Common myeloid progenitor, CD34-positive (primary cell): ENCODE results near the gene SLC6A9.

Experiments
- CTCF ChIA-PET: fragments of 350-600 bp; sonication (Branson Sonifier 250); formaldehyde crosslinking; loops from one replicate; lab custom pipeline; 2021; ENCODE audit warnings: antibody characterized with exemption; lab: Charles Lee
- POLR2A ChIA-PET: fragments of 350-600 bp; sonication (Branson Sonifier 250); formaldehyde crosslinking; loops from one replicate; lab custom pipeline; 2021; ENCODE audit warnings: antibody characterized with exemption; lab: Charles Lee
- DNase-seq, 3 donors: peaks; one replicate each; pipeline versions ENCODE4 v3.0.0 to v3.0.0-alpha.2; 2013
- H3K27ac ChIP-seq, 2 experiments: 1 replicate in 1 of 2; 2 replicates in 1 of 2; pipeline ENCODE4 v1.7.0; 2013; ENCODE audit warnings: inconsistent platforms in 2 of 2, low read length in 2 of 2, mild to moderate bottlenecking in 2 of 2, low read depth in 1 of 2, moderate library complexity in 1 of 2; ENCODE audit not compliant: severe bottlenecking in 2 of 2, insufficient read depth in 1 of 2, poor library complexity in 1 of 2
- H3K27me3 ChIP-seq, 5 experiments: replicated peaks in 2 of 5; 1 replicate in 3 of 5; 2 replicates in 2 of 5; pipeline versions ENCODE4 v1.6.1 to v1.7.0; 2013; ENCODE audit warnings: low read length in 4 of 5, mild to moderate bottlenecking in 2 of 5, moderate library complexity in 2 of 5, inconsistent platforms in 1 of 5; ENCODE audit not compliant: insufficient read depth in 5 of 5, control insufficient read depth in 4 of 5
- H3K36me3 ChIP-seq, 4 experiments: 1 replicate in 2 of 4; 2 replicates in 2 of 4; pipeline versions ENCODE4 v1.6.1 to v1.7.0; 2013; ENCODE audit warnings: low read length in 3 of 4, control low read depth in 1 of 4, mild to moderate bottlenecking in 1 of 4; ENCODE audit not compliant: control insufficient read depth in 4 of 4, insufficient read depth in 4 of 4
- H3K4me1 ChIP-seq, 4 experiments: 1 replicate in 3 of 4; 2 replicates in 1 of 4; pipeline versions ENCODE4 v1.6.1 to v1.7.1; 2013; ENCODE audit warnings: low read length in 3 of 4, mild to moderate bottlenecking in 3 of 4, control low read depth in 1 of 4, inconsistent platforms in 1 of 4, moderate library complexity in 1 of 4; ENCODE audit not compliant: control insufficient read depth in 4 of 4, insufficient read depth in 4 of 4; ENCODE audit errors: control extremely low read depth in 1 of 4
- H3K4me3 ChIP-seq, 7 experiments: 1 replicate in 4 of 7; 2 replicates in 3 of 7; pipeline versions ENCODE4 v1.5.1 to v1.7.0; 2013; ENCODE audit warnings: mild to moderate bottlenecking in 7 of 7, low read length in 6 of 7, moderate library complexity in 6 of 7, inconsistent platforms in 2 of 7, low read depth in 2 of 7, control low read depth in 1 of 7; ENCODE audit not compliant: insufficient read depth in 4 of 7, control insufficient read depth in 1 of 7; ENCODE audit errors: extremely low read depth in 1 of 7
- H3K9me3 ChIP-seq, 5 experiments: 1 replicate in 4 of 5; 2 replicates in 1 of 5; pipeline versions ENCODE4 v1.6.1 to v1.7.1; 2013; ENCODE audit warnings: low read length in 4 of 5, mild to moderate bottlenecking in 2 of 5, inconsistent platforms in 1 of 5, low read depth in 1 of 5, moderate library complexity in 1 of 5; ENCODE audit not compliant: control insufficient read depth in 4 of 5, insufficient read depth in 2 of 5; ENCODE audit errors: control extremely low read depth in 1 of 5
- WGBS: methylation state at CpG from one replicate; pipeline ENCODE4 v1.1.5; 2013; ENCODE audit not compliant: insufficient coverage; 5-methylcytosine and 5-hydroxymethylcytosine counted together

Gene SLC6A9

GRCh38 chr1:44049839-44050238 is 18.6 kb upstream of the SLC6A9 start:
- WGBS: 100% methylated on average over 1 of the region's 2 CpGs
- CTCF ChIA-PET: interaction anchor here (1.2 to 10.9 kb wide), 4 partner anchors 14 to 167 kb away, joined by 3 to 93 read pairs (median 50); no protein-coding TSS in a partner anchor
- DNase-seq: no peak

GRCh38 chr1:44048532-44049215 is 17.4 kb upstream of the SLC6A9 start:
- no peaks in the 10 kb centered on the region for H3K9me3 ChIP-seq
- POLR2A ChIA-PET: interaction anchor here (0.6 to 1.8 kb wide), 3 partner anchors 8 to 285 kb away, joined by 3 to 5 read pairs (median 5); no protein-coding TSS in a partner anchor
- peaks cover 5 to 34% (median 23%) of the 10 kb centered on the region in 4 experiments for H3K4me1 ChIP-seq
- H3K36me3 ChIP-seq: no peaks in the 10 kb centered on the region
- peak overlapping the region; percentile 48 to 78 for H3K27ac ChIP-seq
- 100% methylated on average over 2 of the region's 3 CpGs for WGBS
- H3K27me3 ChIP-seq: no peaks in the 10 kb centered on the region
- peak overlapping the region in 5 of 7 experiments; percentile 21 to 64 (median 44) for H3K4me3 ChIP-seq
- CTCF ChIA-PET: interaction anchor here (0.7 to 10.9 kb wide), 26 partner anchors 8 to 604 kb away, joined by 3 to 93 read pairs (median 4); partner anchors contain the start of gene SLC6A9
- DNase-seq: peak in 1 of 3 donors; percentile 25

More at GRCh38 chr1:44049839-44050238, 18.6 kb upstream of the SLC6A9 start:
- Histone ChIP-seq H3K4me3 (no peak overlapping the region), H3K27me3 (no peaks in the 10 kb centered on the region), H3K36me3 (no peaks in the 10 kb centered on the region), H3K9me3 (no peaks in the 10 kb centered on the region), H3K27ac (no peak overlapping the region), H3K4me1 (peaks cover 5 to 29% (median 20%) of the 10 kb centered on the region in 4 experiments)
- POLR2A ChIA-PET: no interaction called here

- no peak for DNase-seq
- Histone ChIP-seq H3K4me1 (peaks cover 5 to 37% (median 25%) of the 10 kb centered on the region in 4 experiments), H3K36me3 (no peaks in the 10 kb centered on the region), H3K27ac (peak overlapping the region in 1 of 2 experiments; percentile 78), H3K4me3 (peak overlapping the region in 1 of 7 experiments; percentile 62), H3K27me3 (no peaks in the 10 kb centered on the region), H3K9me3 (no peaks in the 10 kb centered on the region)
- WGBS: 100% methylated on average over 1 of the region's 1 CpG
- ChIA-PET POLR2A (interaction anchor here (0.9 kb wide), 1 partner anchor 11 kb away, joined by 3 read pairs; no protein-coding TSS in a partner anchor), CTCF (interaction anchor here (0.7 to 10.9 kb wide), 13 partner anchors 10 to 114 kb away, joined by 3 to 93 read pairs (median 7); no protein-coding TSS in a partner anchor)
Observed at GRCh38 chr1:44047131-44047530, 15.9 kb upstream of the SLC6A9 start.

GRCh38 chr1:44045064-44045463 is 13.8 kb upstream of the SLC6A9 start:
- CTCF ChIA-PET: interaction anchor here (0.8 to 10.9 kb wide), 5 partner anchors 9 to 39 kb away, joined by 4 to 93 read pairs (median 5); no protein-coding TSS in a partner anchor
- POLR2A ChIA-PET: no interaction called here
- Histone ChIP-seq H3K9me3 (no peaks in the 10 kb centered on the region), H3K27me3 (no peaks in the 10 kb centered on the region), H3K4me1 (peaks cover 5 to 47% (median 25%) of the 10 kb centered on the region in 4 experiments), H3K4me3 (no peak overlapping the region), H3K36me3 (no peaks in the 10 kb centered on the region), H3K27ac (no peak overlapping the region)
- WGBS: 85% methylated on average over 9 of the region's 9 CpGs
- no peak for DNase-seq

GRCh38 chr1:44044071-44044801 is 13.0 kb upstream of the SLC6A9 start:
- Histone ChIP-seq H3K4me3 (no peak overlapping the region), H3K27ac (no peak overlapping the region), H3K27me3 (no peaks in the 10 kb centered on the region), H3K36me3 (no peaks in the 10 kb centered on the region), H3K4me1 (peaks cover 5 to 48% (median 25%) of the 10 kb centered on the region in 4 experiments), H3K9me3 (no peaks in the 10 kb centered on the region)
- CTCF ChIA-PET: interaction anchor here (0.8 to 10.9 kb wide), 8 partner anchors 8 to 43 kb away, joined by 3 to 93 read pairs (median 4); no protein-coding TSS in a partner anchor
- POLR2A ChIA-PET: no interaction called here
- DNase-seq: peak in 1 of 3 donors; percentile 25
- 93% methylated on average over 7 of the region's 7 CpGs for WGBS

GRCh38 chr1:44043176-44044070 is 12.2 kb upstream of the SLC6A9 start:
- Histone ChIP-seq H3K36me3 (no peaks in the 10 kb centered on the region), H3K9me3 (no peaks in the 10 kb centered on the region), H3K4me1 (peaks cover 5 to 40% (median 18%) of the 10 kb centered on the region in 4 experiments), H3K27ac (no peak overlapping the region), H3K4me3 (no peak overlapping the region), H3K27me3 (no peaks in the 10 kb centered on the region)
- 94% methylated on average over 9 of the region's 16 CpGs for WGBS
- ChIA-PET POLR2A (no interaction called here), CTCF (interaction anchor here (0.8 to 10.9 kb wide), 10 partner anchors 8 to 109 kb away, joined by 3 to 93 read pairs (median 4); no protein-coding TSS in a partner anchor)
- DNase-seq: no peak
